GM12892 (cell line): ENCODE measurements around the gene CD93.

Source experiments
- DNase-seq: peaks from one replicate; pipeline ENCODE4 v3.0.0; 2011; ENCODE audit not compliant: insufficient read length
- FAIRE-seq: peaks from 2 replicates; lab custom pipeline; 2011; peaks lifted over from hg19 to GRCh38; lab: Jason Lieb, UNC
- POLR2A ChIP-seq: IDR thresholded peaks from 2 replicates; pipeline ENCODE4 v1.6.1; 2011; ENCODE audit warnings: low read depth, low read length, control low read depth
- POLR2AphosphoS5 ChIP-seq: IDR thresholded peaks from 2 replicates; pipeline ENCODE4 v1.6.1; 2011; ENCODE audit warnings: low read depth, low read length, control low read depth
- TAF1 ChIP-seq: IDR thresholded peaks from 2 replicates; pipeline ENCODE4 v1.6.1; 2011; ENCODE audit warnings: low read depth, mild to moderate bottlenecking, control low read depth, low read length, borderline replicate concordance

CD93 gene

GRCh38 chr20:23032056-23032749 lies 53.9 kb downstream of the CD93 start:
- no peak for TF ChIP-seq TAF1
- TF ChIP-seq POLR2AphosphoS5, result no peak
- TF ChIP-seq POLR2A, result no peak
- DNase-seq (no peak), FAIRE-seq (no peak)

GRCh38 chr20:23031346-23031745 lies 54.8 kb downstream of the CD93 start:
- no peak for TF ChIP-seq POLR2A
- no peak for TF ChIP-seq TAF1
- no peak for TF ChIP-seq POLR2AphosphoS5
- DNase-seq, result no peak
- no peak for FAIRE-seq
